Lower leg skin (tissue), 3 donors: ENCODE measurements around the gene RUNX2.
"Not testable (repeated sequence)": the region's sequence is repeated elsewhere in the genome, so short reads cannot be mapped to it uniquely, and the experiment has no call there.

Source experiments
- POLR2A ChIP-seq, 2 donors: fragments of 450-650 bp; IDR thresholded peaks; one replicate each; pipeline ENCODE4 v1.6.1; 2016 to 2017; ENCODE audit warnings: antibody characterized with exemption in 2 of 2, mild to moderate bottlenecking in 1 of 2, moderate library complexity in 1 of 2
- TF ChIP-seq, protein P1 (sequence below), 3 donors: fragments of 450-650 bp; IDR thresholded peaks; one replicate each; pipeline ENCODE4 v1.5.1; 2016; ENCODE audit warnings: antibody characterized with exemption in 3 of 3, mild to moderate bottlenecking in 3 of 3, moderate library complexity in 2 of 3

DNA sequence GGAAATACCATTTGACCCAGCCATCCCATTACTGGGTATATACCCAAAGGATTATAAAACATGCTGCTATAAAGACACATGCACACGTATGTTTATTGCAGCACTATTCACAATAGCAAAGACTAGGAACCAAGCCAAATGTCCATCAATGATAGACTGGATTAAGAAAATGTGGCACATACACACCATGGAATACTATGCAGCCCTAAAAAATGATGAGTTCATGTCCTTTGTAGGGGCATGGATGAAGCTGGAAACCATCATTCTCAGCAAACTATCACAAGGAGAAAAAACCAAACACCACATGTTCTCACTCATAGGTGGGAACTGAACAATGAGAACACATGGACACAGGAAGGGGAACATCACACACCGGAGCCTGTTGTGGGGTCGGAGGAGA lies 41.4 kb upstream of the RUNX2 start:
- TF ChIP-seq, protein P1, sequence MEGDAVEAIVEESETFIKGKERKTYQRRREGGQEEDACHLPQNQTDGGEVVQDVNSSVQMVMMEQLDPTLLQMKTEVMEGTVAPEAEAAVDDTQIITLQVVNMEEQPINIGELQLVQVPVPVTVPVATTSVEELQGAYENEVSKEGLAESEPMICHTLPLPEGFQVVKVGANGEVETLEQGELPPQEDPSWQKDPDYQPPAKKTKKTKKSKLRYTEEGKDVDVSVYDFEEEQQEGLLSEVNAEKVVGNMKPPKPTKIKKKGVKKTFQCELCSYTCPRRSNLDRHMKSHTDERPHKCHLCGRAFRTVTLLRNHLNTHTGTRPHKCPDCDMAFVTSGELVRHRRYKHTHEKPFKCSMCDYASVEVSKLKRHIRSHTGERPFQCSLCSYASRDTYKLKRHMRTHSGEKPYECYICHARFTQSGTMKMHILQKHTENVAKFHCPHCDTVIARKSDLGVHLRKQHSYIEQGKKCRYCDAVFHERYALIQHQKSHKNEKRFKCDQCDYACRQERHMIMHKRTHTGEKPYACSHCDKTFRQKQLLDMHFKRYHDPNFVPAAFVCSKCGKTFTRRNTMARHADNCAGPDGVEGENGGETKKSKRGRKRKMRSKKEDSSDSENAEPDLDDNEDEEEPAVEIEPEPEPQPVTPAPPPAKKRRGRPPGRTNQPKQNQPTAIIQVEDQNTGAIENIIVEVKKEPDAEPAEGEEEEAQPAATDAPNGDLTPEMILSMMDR (IDR thresholded peaks at IDR 0.05), result not testable (repeated sequence)
- TF ChIP-seq POLR2A (IDR thresholded peaks at IDR 0.05), result not testable (repeated sequence)
